ENCODE data around the gene OPN4.

GRCh38 chr10:86665218-86665607 is 10.9 kb downstream of the OPN4 start:
- TF ChIP-seq CTCF (IDR thresholded peaks at IDR 0.05; ENCODE audit: insufficient read depth, low read depth, low read length): no peak
- no peak for TF ChIP-seq EZH2 (IDR thresholded peaks at IDR 0.05; ENCODE audit: insufficient read depth, low read length)

All from astrocyte (in vitro differentiated cells and primary cell).